CD14-positive monocyte (primary cell): ENCODE data around the gene DLGAP4. TPM values are rescaled to one million over a fixed set of nuclear protein-coding genes. Genes with fewer than 3 reads are reported as not detected.

Experiments used
- DNase-seq, 3 donors: peaks; one replicate each; pipeline ENCODE4 v3.0.0-alpha.2; 2011 to 2022
- H2AFZ ChIP-seq: 2 replicates; pipeline ENCODE4 v1.6.0; 2012; ENCODE audit warnings: mild to moderate bottlenecking, low read depth, low read length, inconsistent platforms; ENCODE audit not compliant: insufficient read depth, poor library complexity, severe bottlenecking
- H3K27ac ChIP-seq, 2 donors: 1 replicate in 1 of 2; 2 replicates in 1 of 2; pipeline ENCODE4 v1.5.1; 2012 to 2013; ENCODE audit warnings: low read length in 2 of 2, control low read depth in 1 of 2, inconsistent platforms in 1 of 2, low read depth in 1 of 2, mild to moderate bottlenecking in 1 of 2
- H3K27me3 ChIP-seq, 2 donors: one replicate each; pipeline versions ENCODE4 v1.6.0 to v1.6.1; 2011 to 2013; ENCODE audit warnings: low read length in 2 of 2; ENCODE audit not compliant: control insufficient read depth in 2 of 2, insufficient read depth in 2 of 2
- H3K36me3 ChIP-seq, 2 donors: replicated peaks in 1 of 2; 1 replicate in 1 of 2; 2 replicates in 1 of 2; pipeline versions ENCODE4 v1.5.1 to v1.6.1; 2012 to 2013; ENCODE audit warnings: low read length in 2 of 2, control low read depth in 1 of 2, inconsistent platforms in 1 of 2, mild to moderate bottlenecking in 1 of 2; ENCODE audit not compliant: insufficient read depth in 2 of 2, control insufficient read depth in 1 of 2
- H3K4me1 ChIP-seq, 2 donors: 1 replicate in 1 of 2; 2 replicates in 1 of 2; pipeline versions ENCODE4 v1.5.1 to v1.6.1; 2012 to 2013; ENCODE audit warnings: low read length in 2 of 2, control low read depth in 1 of 2, inconsistent platforms in 1 of 2, mild to moderate bottlenecking in 1 of 2, moderate library complexity in 1 of 2; ENCODE audit not compliant: insufficient read depth in 2 of 2, control insufficient read depth in 1 of 2
- H3K4me2 ChIP-seq: replicated peaks from 2 replicates; pipeline ENCODE3; 2012; ENCODE audit warnings: low read length, moderate library complexity, mild to moderate bottlenecking; ENCODE audit not compliant: poor library complexity, severe bottlenecking; ENCODE audit errors: extremely low read depth
- H3K4me3 ChIP-seq, 3 experiments: fragments of 200-600 bp in 1 of 3; sonication (generic) in 1 of 3; replicated peaks in 1 of 3; 1 replicate in 2 of 3; 2 replicates in 1 of 3; pipeline ENCODE4 v1.5.1; 2011 to 2013; ENCODE audit warnings: low read length in 3 of 3, mild to moderate bottlenecking in 3 of 3, control low read depth in 2 of 3, low read depth in 2 of 3, inconsistent platforms in 1 of 3, moderate library complexity in 1 of 3
- H3K79me2 ChIP-seq: 2 replicates; pipeline ENCODE4 v1.6.0; 2012; ENCODE audit warnings: mild to moderate bottlenecking, control low read depth, inconsistent platforms, low read length, moderate library complexity; ENCODE audit not compliant: insufficient read depth
- H3K9ac ChIP-seq: 2 replicates; pipeline ENCODE4 v1.6.0; 2017; ENCODE audit warnings: low read length, mild to moderate bottlenecking; ENCODE audit not compliant: insufficient read depth, poor library complexity, severe bottlenecking
- H3K9me3 ChIP-seq, 2 donors: replicated peaks in 1 of 2; 1 replicate in 1 of 2; 2 replicates in 1 of 2; pipeline versions ENCODE4 v1.5.1 to v1.6.1; 2012 to 2013; ENCODE audit warnings: low read length in 2 of 2, control low read depth in 1 of 2; ENCODE audit not compliant: control insufficient read depth in 1 of 2, insufficient read depth in 1 of 2
- H4K20me1 ChIP-seq: 2 replicates; pipeline ENCODE4 v1.6.0; 2012; ENCODE audit warnings: mild to moderate bottlenecking, low read length, control low read depth, moderate library complexity; ENCODE audit not compliant: insufficient read depth
- H3K27ac Mint-ChIP-seq, 7 donors: one replicate each; pipeline ENCODE4 v1.8.0; 2020; ENCODE audit warnings: mild to moderate bottlenecking in 7 of 7, mixed read lengths in 7 of 7, moderate library complexity in 6 of 7, inconsistent platforms in 2 of 7
- H3K27me3 Mint-ChIP-seq, 3 donors: one replicate each; pipeline ENCODE4 v1.8.0; 2021 to 2022; ENCODE audit warnings: low read depth in 3 of 3, mild to moderate bottlenecking in 3 of 3, mixed read lengths in 3 of 3, moderate library complexity in 3 of 3, inconsistent platforms in 1 of 3
- H3K36me3 Mint-ChIP-seq, 2 donors: one replicate each; pipeline ENCODE4 v1.8.0; 2020; ENCODE audit warnings: mixed read lengths in 2 of 2, inconsistent platforms in 1 of 2, mild to moderate bottlenecking in 1 of 2
- H3K4me1 Mint-ChIP-seq: one replicate; pipeline ENCODE4 v1.8.0; 2020; ENCODE audit warnings: mild to moderate bottlenecking, mixed read lengths
- H3K4me3 Mint-ChIP-seq, 2 donors: one replicate each; pipeline ENCODE4 v1.8.0; 2020; ENCODE audit warnings: mild to moderate bottlenecking in 2 of 2, mixed read lengths in 2 of 2, moderate library complexity in 1 of 2
- H3K9me3 Mint-ChIP-seq, 7 donors: one replicate each; pipeline ENCODE4 v1.8.0; 2020 to 2022; ENCODE audit warnings: mixed read lengths in 7 of 7, mild to moderate bottlenecking in 6 of 7, moderate library complexity in 6 of 7, inconsistent platforms in 2 of 7
- CTCF ChIP-seq: fragments of 200-600 bp; IDR thresholded peaks from one replicate; pipeline ENCODE4 v1.8.0; 2022; ENCODE audit warnings: antibody characterized with exemption, mild to moderate bottlenecking
- WGBS: methylation state at CpG from one replicate; pipeline ENCODE4 v1.1.5; 2013; ENCODE audit warnings: missing lambda C conversion rate; ENCODE audit not compliant: insufficient coverage; 5-methylcytosine and 5-hydroxymethylcytosine counted together
- intact Hi-C, 2 donors: fragments of 100-400 bp; cut with micrococcal nuclease; formaldehyde crosslinking; loops; one replicate each; pipeline versions ENCODE4 v1.15.0 to v1.15.1; 2023
- polyA plus RNA-seq, 3 donors: library from polyadenylated mRNA; depleted of rRNA in 1 of 3; unstranded in 2 of 3; stranded (reverse) in 1 of 3; fragments of 300-500 nt in 2 of 3; fragments of >200 nt in 1 of 3; fragmentation: Illumina TruSeq in 2 of 3; gene quantifications; 1 replicate in 2 of 3; 2 replicates in 1 of 3; pipeline ENCODE4 v1.2.3, GENCODE V29; 2012 to 2021

The DLGAP4 gene
- polyA plus RNA-seq, 3 donors, result 9.9 to 52.7 (median 17.6) TPM

GRCh38 chr20:36285746-36286447, 20.2 kb upstream of the DLGAP4 start:
- Mint-ChIP-seq H3K4me3 (no peak overlapping the region), H3K27ac (no peak overlapping the region), H3K4me1 (no peaks in the 10 kb centered on the region), H3K27me3 (peaks cover 8 to 29% (median 14%) of the 10 kb centered on the region in 3 donors), H3K9me3 (peaks cover 0 to 3% (median 0%) of the 10 kb centered on the region in 7 donors), H3K36me3 (no peaks in the 10 kb centered on the region)
- 90% methylated on average over 7 of the region's 11 CpGs for WGBS
- no peaks in the 10 kb centered on the region for H4K20me1 ChIP-seq
- H3K9ac ChIP-seq, result no peak overlapping the region
- no peak for DNase-seq
- no peaks in the 10 kb centered on the region for H3K9me3 ChIP-seq
- H2AFZ ChIP-seq, result no peak overlapping the region
- no peak for TF ChIP-seq CTCF
- no peak overlapping the region for H3K4me3 ChIP-seq
- no peak overlapping the region for H3K4me2 ChIP-seq
- intact Hi-C loops, result no loop called here
- no peaks in the 10 kb centered on the region for H3K36me3 ChIP-seq
- H3K27me3 ChIP-seq, result peaks cover 0 to 2% of the 10 kb centered on the region in 2 donors
- H3K27ac ChIP-seq, result no peak overlapping the region
- no peaks in the 10 kb centered on the region for H3K4me1 ChIP-seq
- no peaks in the 10 kb centered on the region for H3K79me2 ChIP-seq

DNA sequence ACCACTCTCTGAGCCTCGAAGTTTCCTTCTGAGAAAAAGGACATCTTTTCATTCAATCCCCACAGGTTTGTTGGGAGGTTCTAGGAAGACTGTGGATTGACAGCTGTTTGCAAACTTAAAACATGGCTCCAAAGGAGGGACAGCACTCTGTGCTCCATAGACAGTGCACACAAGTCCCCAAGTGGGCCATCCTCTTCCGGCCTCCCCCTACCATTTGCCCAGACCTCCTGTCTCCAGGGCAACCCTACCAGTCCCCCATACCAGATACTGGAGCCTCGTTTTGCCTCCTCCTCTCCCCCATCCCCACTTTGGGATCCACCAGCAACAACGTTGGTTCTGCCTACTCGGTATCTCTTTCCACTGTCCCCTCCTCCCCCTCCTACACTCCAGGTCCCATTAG, 8.5 kb upstream of the DLGAP4 start:
- 71% methylated on average over 4 of the region's 5 CpGs for WGBS
- H3K27ac ChIP-seq, result no peak overlapping the region
- Mint-ChIP-seq H3K4me1 (no peaks in the 10 kb centered on the region), H3K4me3 (no peak overlapping the region), H3K27ac (no peak overlapping the region), H3K36me3 (no peaks in the 10 kb centered on the region), H3K9me3 (peaks cover 0 to 1% (median 0%) of the 10 kb centered on the region in 7 donors), H3K27me3 (peaks cover 33 to 48% (median 39%) of the 10 kb centered on the region in 3 donors)
- H3K9ac ChIP-seq, result no peak overlapping the region
- H3K36me3 ChIP-seq, result no peaks in the 10 kb centered on the region
- H3K79me2 ChIP-seq, result no peaks in the 10 kb centered on the region
- no peaks in the 10 kb centered on the region for H4K20me1 ChIP-seq
- no peak for TF ChIP-seq CTCF
- no peak overlapping the region for H3K4me2 ChIP-seq
- no peaks in the 10 kb centered on the region for H3K4me1 ChIP-seq
- no peaks in the 10 kb centered on the region for H3K9me3 ChIP-seq
- intact Hi-C loops, result no loop called here
- no peak overlapping the region for H2AFZ ChIP-seq
- H3K27me3 ChIP-seq, result peaks cover 2 to 14% of the 10 kb centered on the region in 2 donors
- no peak overlapping the region for H3K4me3 ChIP-seq
- no peak for DNase-seq
